HEK293 (cell line): ENCODE measurements around the gene PHACTR1.

Source experiments
- ATF2 ChIP-seq: fragments of 450-650 bp; formaldehyde crosslinking; IDR thresholded peaks from 2 replicates; pipeline ENCODE4 v1.5.1; 2016; ENCODE audit warnings: missing biosample characterization, missing genetic modification characterization, low read depth
- CTCF ChIP-seq: fragments of 450-650 bp; formaldehyde crosslinking; IDR thresholded peaks from 2 replicates; pipeline ENCODE4 v1.5.1; 2016; ENCODE audit warnings: missing biosample characterization, missing genetic modification characterization
- HOXD13 ChIP-seq: sonication (generic); formaldehyde crosslinking; IDR thresholded peaks from 2 replicates; pipeline ENCODE4 v1.8.0; 2022; ENCODE audit warnings: missing genetic modification reagents, borderline replicate concordance
- ZBTB21 ChIP-seq: fragments of 450-650 bp; formaldehyde crosslinking; IDR thresholded peaks from 2 replicates; pipeline ENCODE4 v1.5.1; 2017; ENCODE audit warnings: missing biosample characterization, missing genetic modification characterization
- ZNF114 ChIP-seq: fragments of 450-650 bp; formaldehyde crosslinking; IDR thresholded peaks from 2 replicates; pipeline ENCODE4 v1.5.0; 2017; ENCODE audit warnings: missing biosample characterization, missing genetic modification characterization
- ZNF121 ChIP-seq: fragments of 450-650 bp; formaldehyde crosslinking; IDR thresholded peaks from 2 replicates; pipeline ENCODE4 v1.5.1; 2016; ENCODE audit warnings: missing biosample characterization, missing genetic modification characterization
- ZNF2 ChIP-seq: fragments of 450-650 bp; formaldehyde crosslinking; IDR thresholded peaks from 2 replicates; pipeline ENCODE4 v1.5.1; 2016; ENCODE audit warnings: missing biosample characterization, missing genetic modification characterization
- ZNF585B ChIP-seq: fragments of 450-650 bp; formaldehyde crosslinking; IDR thresholded peaks from 2 replicates; pipeline ENCODE4 v1.5.1; 2016; ENCODE audit warnings: missing biosample characterization, missing genetic modification characterization
- ZNF610 ChIP-seq: fragments of 450-650 bp; formaldehyde crosslinking; IDR thresholded peaks from 2 replicates; pipeline ENCODE4 v1.5.1; 2016; ENCODE audit warnings: missing biosample characterization, missing genetic modification characterization, borderline replicate concordance
- ZNF629 ChIP-seq: fragments of 450-650 bp; formaldehyde crosslinking; IDR thresholded peaks from 2 replicates; pipeline ENCODE4 v1.5.1; 2017; ENCODE audit warnings: missing biosample characterization, missing genetic modification characterization
- ZNF701 ChIP-seq: fragments of 450-650 bp; formaldehyde crosslinking; IDR thresholded peaks from 2 replicates; pipeline ENCODE4 v1.5.1; 2016; ENCODE audit warnings: missing biosample characterization, missing genetic modification characterization

- TF ChIP-seq CTCF = no peak
- TF ChIP-seq ZNF610 (tag by site-specific recombination) = no peak
- TF ChIP-seq HOXD13 (CRISPR knock-in tag) = no peak
- TF ChIP-seq ZNF114 (tag by site-specific recombination) = no peak
- TF ChIP-seq ZNF121 (tag by site-specific recombination) = no peak
- no peak for TF ChIP-seq ZNF2 (tag by site-specific recombination)
- TF ChIP-seq ZBTB21 (tag by site-specific recombination) = no peak
- no peak for TF ChIP-seq ZNF629 (tag by site-specific recombination)
- TF ChIP-seq ZNF701 = no peak
- no peak for TF ChIP-seq ATF2 (tag by site-specific recombination)
- TF ChIP-seq ZNF585B (tag by site-specific recombination) = no peak
These were observed 496.0 kb downstream of the PHACTR1 start for GRCh38 chr6:13212538-13212937.
